Stimulated activated CD8-positive, alpha-beta memory T cell treated with anti-CD3 and anti-CD28 coated beads, Interleukin-12 subunit alpha, Interleukin-12 subunit beta, amount 100 ng/mL, for 1 hour (primary cell): Measurements from ENCODE around the gene TNNI3K.

Experiments used
- DNase-seq: peaks from one replicate; pipeline ENCODE4 v3.0.0-alpha.2; 2020; ENCODE audit warnings: low read depth

TNNI3K gene

DNA sequence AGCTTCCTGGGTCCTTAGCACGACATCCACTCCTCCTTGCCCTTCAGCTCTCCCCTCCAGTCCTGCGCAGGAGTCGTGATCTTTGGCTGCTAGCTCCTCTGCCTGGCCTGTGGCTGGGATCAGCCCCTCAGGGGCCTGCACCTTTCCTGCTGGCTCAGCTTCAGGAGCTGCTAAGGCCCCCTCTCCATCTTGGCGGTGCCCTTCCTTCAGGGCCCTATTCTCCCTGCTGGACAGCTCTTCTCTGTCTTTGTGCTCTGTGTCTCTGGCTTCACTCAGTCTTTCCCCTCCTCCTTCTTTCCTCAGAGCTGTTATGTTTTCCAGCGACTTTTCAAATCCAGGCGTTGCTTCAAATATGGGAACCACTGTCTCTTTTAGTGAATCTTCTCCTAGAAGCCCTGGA is 336.7 kb downstream of the TNNI3K start:
- no peak for DNase-seq

DNA sequence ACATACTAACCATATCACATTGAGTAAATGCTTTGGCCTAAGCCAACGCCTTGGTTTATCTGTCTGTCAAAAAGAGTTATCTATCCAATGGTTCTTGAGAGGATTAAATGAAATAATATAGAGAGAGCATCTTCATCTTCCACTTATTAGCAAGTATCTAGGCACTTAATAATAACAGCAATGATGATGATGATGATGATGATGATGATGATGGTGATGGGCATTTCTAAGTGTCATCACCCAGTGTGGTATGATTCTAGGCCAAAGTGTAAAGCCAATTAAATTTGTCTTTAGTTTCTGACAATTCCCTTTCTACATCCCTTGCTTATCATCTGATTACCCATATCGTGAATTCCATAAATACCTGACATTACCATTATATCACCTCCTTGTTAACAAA is 342.9 kb downstream of the TNNI3K start:
- DNase-seq: no peak

DNA sequence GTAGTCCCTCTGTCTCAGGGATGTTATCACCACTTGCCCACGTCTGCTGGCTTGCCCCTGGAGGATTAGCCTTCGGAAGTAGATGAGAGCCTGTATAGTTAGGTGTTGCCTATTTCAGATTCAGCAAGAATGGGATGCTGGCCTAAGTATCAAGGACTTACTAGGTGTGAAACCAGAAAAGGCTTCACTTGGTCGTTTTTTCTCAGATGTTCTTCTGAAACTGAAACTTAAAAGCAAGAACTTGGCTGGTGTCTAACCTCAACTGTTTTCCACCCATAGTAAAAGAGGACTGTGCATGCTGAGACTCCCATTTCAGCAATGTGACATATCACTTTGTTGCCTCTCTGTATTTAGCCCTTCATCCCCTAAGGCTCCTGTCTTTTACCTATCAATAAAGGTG is 344.2 kb downstream of the TNNI3K start:
- no peak for DNase-seq

DNA sequence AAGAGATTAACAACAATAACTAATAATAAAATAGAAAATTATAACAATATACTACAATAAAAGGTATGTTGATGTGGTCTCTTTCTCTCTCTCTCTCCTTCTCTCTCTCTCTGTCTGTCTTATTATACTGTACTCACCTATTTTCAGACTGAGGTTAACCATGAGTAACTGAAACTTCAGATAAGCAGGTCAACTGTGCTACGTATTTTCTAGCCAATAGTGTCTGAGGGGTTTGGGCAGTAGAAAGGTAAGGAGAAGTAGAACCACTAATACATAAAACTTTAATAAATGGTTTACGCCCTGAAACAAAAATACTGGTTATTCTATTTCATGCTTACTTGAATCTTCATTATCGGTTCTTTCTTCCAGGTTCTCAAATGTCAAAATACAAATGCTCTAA is 348.2 kb downstream of the TNNI3K start:
- DNase-seq: no peak

DNA sequence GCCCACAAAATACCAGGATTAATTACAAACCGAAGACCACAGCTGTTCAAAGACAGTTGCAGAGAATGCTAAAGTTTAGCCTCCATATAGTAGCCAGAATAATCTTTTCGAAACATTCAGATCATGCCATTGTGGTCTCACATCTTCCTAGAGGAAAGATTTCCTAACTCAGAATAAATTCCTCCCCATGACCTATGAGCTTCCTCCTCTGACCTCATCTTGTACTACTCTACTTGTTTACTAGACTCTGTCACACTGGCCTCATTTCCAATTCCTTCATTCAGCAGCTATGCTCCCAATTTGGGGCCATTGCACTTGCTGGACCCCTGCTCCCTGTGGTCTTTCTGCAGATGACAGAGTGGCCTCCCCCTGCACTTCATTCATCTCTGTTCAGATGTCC is 349.0 kb downstream of the TNNI3K start:
- no peak for DNase-seq

DNA sequence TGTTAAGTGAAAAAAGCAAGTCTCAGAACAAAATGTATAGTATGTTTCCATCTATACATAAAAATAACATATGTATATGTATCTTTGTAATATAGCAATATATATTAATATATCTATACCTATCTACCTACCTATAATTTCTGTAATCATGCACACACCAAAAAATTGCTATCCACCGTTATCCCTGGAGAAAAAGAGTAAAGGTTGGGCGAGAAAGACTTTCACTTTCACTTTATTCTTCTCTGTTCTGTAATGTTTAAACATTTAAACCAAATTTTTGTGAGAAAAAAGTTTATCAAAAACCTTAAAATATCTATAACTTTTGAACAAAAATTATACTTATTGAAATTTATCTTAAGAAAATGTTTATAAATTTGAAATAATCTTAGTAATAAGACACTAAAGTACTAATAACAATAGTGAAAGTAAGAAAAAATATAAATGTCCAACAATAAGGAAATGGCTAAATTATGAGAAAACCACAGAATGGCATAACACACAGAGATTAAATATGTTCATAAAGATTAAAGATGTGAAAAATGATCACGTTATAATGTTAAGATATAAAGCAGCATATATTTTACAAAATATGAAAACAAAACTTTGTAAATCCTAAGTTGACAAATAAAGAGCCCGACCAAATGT is 351.2 kb downstream of the TNNI3K start:
- no peak for DNase-seq

DNA sequence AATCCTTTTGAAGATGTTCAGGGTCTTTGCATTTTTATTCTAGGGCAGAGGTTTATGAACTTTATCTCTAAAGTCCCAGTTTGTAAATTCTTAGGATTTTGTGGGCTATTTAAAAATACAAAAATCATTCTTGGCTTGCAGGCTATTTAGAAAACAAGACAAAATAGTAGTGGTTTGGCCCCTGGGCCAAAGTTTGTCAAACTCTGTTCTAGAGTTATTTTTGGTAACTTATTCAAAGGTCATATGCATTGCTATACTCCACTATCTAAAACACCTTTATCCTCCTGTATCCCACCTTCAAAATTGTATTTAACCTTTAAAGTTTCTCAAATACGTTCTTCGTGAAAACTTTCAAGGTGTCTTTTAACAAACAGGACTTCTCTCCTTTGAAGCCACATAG is 352.7 kb downstream of the TNNI3K start:
- no peak for DNase-seq

DNA sequence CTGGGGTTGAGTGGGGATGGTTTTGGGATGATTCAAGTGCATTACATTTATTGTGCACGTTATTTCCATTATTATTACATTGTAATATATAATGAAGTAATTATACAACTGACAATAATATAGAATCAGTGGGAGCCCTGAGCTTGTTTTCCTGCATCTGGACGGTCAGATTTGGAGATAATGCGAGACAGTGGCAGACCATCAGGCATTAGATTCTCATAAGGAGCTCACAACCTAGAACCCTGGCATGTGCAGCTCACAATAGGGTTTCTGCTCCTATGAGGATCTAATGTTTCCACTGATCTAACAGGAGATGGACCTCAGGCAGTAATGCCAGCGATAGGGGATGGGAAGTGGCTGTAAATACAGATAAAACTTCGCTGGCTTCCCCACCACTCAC is 355.1 kb downstream of the TNNI3K start:
- no peak for DNase-seq

DNA sequence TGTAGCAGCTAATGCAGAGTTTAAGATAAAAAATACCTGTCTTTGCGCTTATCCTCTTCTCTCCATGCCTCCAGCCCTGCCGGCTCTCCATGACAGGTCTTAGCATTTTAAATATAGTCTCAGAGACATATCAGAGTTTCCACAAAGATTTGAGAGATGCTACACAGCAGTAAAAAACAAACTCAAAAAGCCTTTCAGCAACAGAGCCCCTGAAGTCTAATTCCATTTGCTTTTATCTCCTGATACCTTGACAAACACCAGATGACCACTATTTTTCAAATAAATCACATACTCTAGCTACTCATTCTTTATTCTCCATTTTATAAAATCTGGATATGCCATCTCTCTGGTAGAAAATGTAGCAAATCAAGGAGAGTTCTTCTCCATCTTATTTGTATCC is 356.8 kb downstream of the TNNI3K start:
- DNase-seq: no peak

DNA sequence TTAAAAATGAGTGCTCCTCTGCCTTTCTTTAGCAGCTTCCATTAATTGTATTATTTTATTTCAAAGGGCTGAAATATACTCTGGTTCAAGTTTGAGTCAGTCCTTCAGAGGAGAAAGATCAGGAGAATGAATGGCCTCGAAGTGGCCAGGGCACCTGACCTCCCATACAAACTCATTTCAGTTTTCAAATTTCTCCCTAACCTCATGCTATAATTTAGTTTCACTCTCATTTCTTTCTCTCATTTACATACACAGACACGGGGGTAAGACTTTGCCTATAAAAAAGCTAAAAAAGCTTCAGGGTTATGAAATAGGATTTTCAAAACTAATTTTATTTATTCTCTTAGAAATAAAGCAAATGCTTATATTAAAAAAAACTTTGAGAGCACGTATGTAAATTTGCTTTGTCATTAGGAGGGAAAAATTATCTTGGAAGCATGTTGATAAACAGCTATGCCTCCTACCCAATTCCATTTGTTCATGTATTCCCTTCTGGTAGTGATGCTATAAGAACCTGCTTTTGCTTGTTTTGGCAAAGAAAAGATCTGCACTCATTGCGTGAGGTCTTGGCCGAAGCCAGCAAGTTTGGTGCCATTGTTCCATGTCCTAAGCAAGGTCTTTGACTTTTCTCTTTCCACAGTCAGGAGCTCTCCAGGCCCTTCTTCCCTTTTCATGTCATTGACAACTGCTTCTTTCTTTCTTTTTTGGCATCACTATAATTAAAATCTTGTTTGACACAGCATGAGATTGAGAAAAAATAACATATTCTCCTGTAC is 357.6 kb downstream of the TNNI3K start:
- no peak for DNase-seq
